ENCODE measurements around the gene AP1G2. TPM values are rescaled to one million over a fixed set of nuclear protein-coding genes. Genes with fewer than 3 reads are reported as not detected.

Gene AP1G2
- total RNA-seq, 4 donors from 2014 or later = 15.9 to 30.2 (median 20.0) TPM

DNA sequence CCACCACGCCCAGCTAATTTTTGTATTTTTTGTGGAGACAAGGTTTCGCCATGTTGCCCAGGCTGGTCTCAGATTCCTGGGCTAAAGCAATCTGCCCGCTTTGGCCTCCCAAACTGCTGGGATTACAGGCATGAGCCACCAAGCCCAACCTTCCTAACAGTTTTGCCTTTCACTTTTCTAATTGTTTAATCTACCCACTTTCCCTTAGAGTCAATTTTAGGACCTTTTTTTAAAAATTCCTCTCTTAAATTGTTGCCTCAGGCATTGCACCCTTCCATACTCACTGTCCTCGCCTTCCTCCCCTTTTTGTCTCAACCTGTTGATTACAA lies 27.5 kb downstream of the AP1G2 start:
- Histone ChIP-seq H3K36me3 (peaks cover 0 to 5% (median 0%) of the 10 kb centered on the region in 4 donors), H3K27me3 (no peaks in the 10 kb centered on the region), H3K27ac (replicated peaks in 1 of 4) (no peak overlapping the region), H3K4me1 (peaks cover 5 to 20% (median 9%) of the 10 kb centered on the region in 4 donors), H3K4me3 (no peak overlapping the region), H3K9me3 (no peaks in the 10 kb centered on the region)
- intact Hi-C loops (cut with DNase I) = no loop called here
- TF ChIP-seq, protein P1, sequence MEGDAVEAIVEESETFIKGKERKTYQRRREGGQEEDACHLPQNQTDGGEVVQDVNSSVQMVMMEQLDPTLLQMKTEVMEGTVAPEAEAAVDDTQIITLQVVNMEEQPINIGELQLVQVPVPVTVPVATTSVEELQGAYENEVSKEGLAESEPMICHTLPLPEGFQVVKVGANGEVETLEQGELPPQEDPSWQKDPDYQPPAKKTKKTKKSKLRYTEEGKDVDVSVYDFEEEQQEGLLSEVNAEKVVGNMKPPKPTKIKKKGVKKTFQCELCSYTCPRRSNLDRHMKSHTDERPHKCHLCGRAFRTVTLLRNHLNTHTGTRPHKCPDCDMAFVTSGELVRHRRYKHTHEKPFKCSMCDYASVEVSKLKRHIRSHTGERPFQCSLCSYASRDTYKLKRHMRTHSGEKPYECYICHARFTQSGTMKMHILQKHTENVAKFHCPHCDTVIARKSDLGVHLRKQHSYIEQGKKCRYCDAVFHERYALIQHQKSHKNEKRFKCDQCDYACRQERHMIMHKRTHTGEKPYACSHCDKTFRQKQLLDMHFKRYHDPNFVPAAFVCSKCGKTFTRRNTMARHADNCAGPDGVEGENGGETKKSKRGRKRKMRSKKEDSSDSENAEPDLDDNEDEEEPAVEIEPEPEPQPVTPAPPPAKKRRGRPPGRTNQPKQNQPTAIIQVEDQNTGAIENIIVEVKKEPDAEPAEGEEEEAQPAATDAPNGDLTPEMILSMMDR (IDR thresholded peaks at IDR 0.05) = no peak
- no peak for TF ChIP-seq POLR2A (IDR thresholded peaks at IDR 0.05; ENCODE audit: low read depth)
- no peak for TF ChIP-seq POLR2AphosphoS5 (IDR thresholded peaks at IDR 0.05)
- no peak for TF ChIP-seq EP300 (IDR thresholded peaks at IDR 0.05)
- WGBS = 95% methylated on average over 4 of the region's 4 CpGs
- DNase-seq (ENCODE audit: extremely low spot score) = no peak

DNA sequence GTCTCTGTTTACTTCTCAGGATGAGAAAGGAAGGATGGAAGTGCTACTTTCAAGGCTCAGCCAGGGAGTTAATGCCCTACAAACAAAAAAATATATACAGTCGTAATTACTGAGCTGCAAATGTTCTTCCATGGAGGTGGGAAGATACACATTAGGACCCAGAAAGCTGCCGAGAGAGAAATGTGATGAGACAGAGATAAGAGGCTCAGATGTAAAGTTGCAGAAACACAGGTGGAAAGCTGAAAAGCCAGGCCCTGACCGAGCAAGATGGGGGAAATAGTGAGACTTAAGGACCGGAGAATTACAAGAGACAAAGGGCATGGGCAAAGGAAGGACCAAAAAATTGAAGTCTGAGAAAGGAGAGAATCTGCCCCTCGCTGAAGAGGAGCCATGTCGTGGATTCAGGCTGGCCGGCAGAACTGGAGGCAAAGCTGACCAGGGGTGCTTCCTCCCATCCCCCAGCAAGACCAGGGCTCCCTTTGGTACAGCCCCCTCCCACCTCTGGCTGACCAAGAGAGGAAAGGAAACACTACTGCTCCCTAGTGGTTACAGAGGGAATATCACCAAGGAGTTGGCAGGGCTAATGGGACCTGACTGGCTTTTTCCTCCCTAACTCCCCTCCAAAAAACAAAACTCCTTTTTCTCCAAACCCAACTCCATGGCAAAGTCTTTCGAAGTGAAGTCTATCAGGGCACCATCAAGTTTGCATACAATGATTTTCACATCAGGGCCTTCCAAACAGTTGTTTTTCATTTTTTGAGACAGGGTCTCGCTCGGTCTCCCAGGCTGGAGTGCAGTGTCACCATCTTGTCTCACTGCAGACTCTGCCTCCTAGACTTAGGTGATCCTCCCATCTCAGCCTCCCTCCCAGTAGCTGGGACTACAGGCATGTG lies 28.1 kb downstream of the AP1G2 start:
- no peaks in the 10 kb centered on the region for H3K9me3 ChIP-seq
- H3K36me3 ChIP-seq = peaks cover 0 to 9% (median 0%) of the 10 kb centered on the region in 4 donors
- no peak overlapping the region for H3K27ac ChIP-seq (replicated peaks in 1 of 4)
- peaks cover 0 to 14% (median 4%) of the 10 kb centered on the region in 4 donors for H3K4me1 ChIP-seq
- 42% methylated on average over 10 of the region's 10 CpGs for WGBS
- intact Hi-C loops (cut with DNase I) = no loop called here
- DNase-seq (ENCODE audit: extremely low spot score) = no peak
- no peak for TF ChIP-seq EP300 (IDR thresholded peaks at IDR 0.05)
- TF ChIP-seq, protein P1 (IDR thresholded peaks at IDR 0.05) = peak; percentile 48 to 84 (median 58)
- no peak overlapping the region for H3K4me3 ChIP-seq
- H3K27me3 ChIP-seq = no peaks in the 10 kb centered on the region

DNA sequence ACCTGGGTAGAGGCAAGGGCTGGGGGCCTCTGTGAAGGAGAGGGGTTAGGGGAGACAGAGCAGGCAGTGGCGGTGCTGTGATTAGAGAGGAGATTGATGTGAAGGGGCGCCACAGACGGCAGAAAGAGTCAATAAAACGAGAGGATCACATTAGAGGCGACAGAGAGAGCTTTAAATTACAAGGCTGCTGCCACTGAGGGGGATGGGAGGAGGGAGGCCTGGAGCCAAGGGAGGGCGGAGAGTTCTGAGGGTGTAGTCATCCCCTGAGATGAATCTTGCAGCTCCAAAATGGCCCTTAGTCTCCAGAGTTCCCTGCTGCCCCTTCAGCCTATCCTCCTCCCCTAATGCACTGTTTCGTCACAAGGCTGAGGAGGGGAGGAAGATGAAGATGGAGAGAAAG lies 28.8 kb downstream of the AP1G2 start:
- DNase-seq (ENCODE audit: extremely low spot score) = no peak
- no peak overlapping the region for H3K27ac ChIP-seq (replicated peaks in 1 of 4)
- intact Hi-C loops (cut with DNase I) = no loop called here
- H3K4me1 ChIP-seq = peaks cover 0 to 12% (median 2%) of the 10 kb centered on the region in 4 donors
- TF ChIP-seq POLR2A (IDR thresholded peaks at IDR 0.05; ENCODE audit: low read depth) = no peak
- TF ChIP-seq, protein P1 (IDR thresholded peaks at IDR 0.05) = no peak
- no peak for TF ChIP-seq POLR2AphosphoS5 (IDR thresholded peaks at IDR 0.05)
- TF ChIP-seq EP300 (IDR thresholded peaks at IDR 0.05) = no peak
- H3K9me3 ChIP-seq = no peaks in the 10 kb centered on the region
- no peak overlapping the region for H3K4me3 ChIP-seq
- H3K36me3 ChIP-seq = peaks cover 0 to 16% (median 0%) of the 10 kb centered on the region in 4 donors
- no peaks in the 10 kb centered on the region for H3K27me3 ChIP-seq
- 46% methylated on average over 7 of the region's 7 CpGs for WGBS

GRCh38 chr14:23538050-23538718 lies 29.4 kb downstream of the AP1G2 start:
- no peaks in the 10 kb centered on the region for H3K27me3 ChIP-seq
- 76% methylated on average over 10 of the region's 10 CpGs for WGBS
- TF ChIP-seq EP300 (IDR thresholded peaks at IDR 0.05) (no peak), POLR2AphosphoS5 (IDR thresholded peaks at IDR 0.05) (no peak), POLR2A (IDR thresholded peaks at IDR 0.05; ENCODE audit: low read depth) (no peak)
- TF ChIP-seq, protein P1 (IDR thresholded peaks at IDR 0.05) = no peak
- peaks cover 0 to 18% (median 3%) of the 10 kb centered on the region in 4 donors for H3K36me3 ChIP-seq
- intact Hi-C loops (cut with DNase I) = no loop called here
- H3K4me1 ChIP-seq = peaks cover 0 to 12% (median 2%) of the 10 kb centered on the region in 4 donors
- H3K4me3 ChIP-seq = no peak overlapping the region
- no peaks in the 10 kb centered on the region for H3K9me3 ChIP-seq
- no peak overlapping the region for H3K27ac ChIP-seq (replicated peaks in 1 of 4)
- DNase-seq (ENCODE audit: extremely low spot score) = no peak

All from esophagus muscularis mucosa (tissue), 4 donors.